GM10266 (cell line): Measurements from ENCODE around the gene SOS1.
"Not testable (repeated sequence)": the region's sequence is repeated elsewhere in the genome, so short reads cannot be mapped to it uniquely, and the experiment has no call there.

ENCODE experiments used
- DNase-seq: peaks from one replicate; pipeline ENCODE4 v3.0.0; 2012; ENCODE audit errors: extremely low spot score
- CTCF ChIP-seq: IDR thresholded peaks from 2 replicates; pipeline ENCODE4 v1.5.1; 2012; ENCODE audit warnings: mild to moderate bottlenecking, low read depth; ENCODE audit not compliant: control insufficient read depth, insufficient read depth; ENCODE audit errors: missing control alignments

SOS1 gene

DNA sequence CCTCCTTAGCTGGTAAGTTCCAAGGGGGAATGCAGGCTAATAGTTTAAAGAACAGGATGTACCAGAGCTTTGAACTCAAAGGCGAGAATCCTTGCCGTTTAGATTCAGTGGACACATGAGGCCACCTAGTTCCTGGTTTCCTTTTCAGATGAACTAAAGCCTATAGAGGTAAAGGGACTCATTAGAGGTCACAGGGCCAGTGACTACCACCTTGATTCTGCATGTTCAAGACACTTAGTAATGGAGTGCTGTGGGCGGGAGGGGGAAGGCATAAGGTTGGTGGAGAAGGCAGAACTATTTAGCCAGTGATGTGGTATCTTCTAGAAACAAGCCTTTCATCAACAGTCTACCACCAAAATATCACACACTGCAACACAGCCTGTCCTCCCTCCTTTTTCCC lies 183.3 kb downstream of the SOS1 start:
- DNase-seq = no peak
- TF ChIP-seq CTCF = no peak

DNA sequence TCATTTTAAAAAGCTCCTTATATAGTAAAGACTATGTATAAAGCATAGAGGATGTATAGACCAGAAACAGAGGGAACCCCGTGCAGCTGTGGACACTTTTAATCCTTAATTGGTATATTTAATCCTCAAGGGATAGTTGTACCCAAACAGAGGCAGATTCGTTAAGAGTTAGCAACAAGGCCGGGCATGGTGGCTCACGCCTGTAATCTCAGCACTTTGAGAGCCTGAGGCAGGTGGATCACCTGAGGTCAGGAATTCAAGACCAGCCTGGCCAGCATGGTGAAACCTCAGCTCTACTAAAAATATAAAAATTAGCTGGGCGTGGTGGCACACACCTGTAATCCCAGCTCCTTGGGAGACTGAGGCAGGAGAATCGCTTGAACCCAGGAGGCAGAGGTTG lies 184.3 kb downstream of the SOS1 start:
- DNase-seq = not testable (repeated sequence)

DNA sequence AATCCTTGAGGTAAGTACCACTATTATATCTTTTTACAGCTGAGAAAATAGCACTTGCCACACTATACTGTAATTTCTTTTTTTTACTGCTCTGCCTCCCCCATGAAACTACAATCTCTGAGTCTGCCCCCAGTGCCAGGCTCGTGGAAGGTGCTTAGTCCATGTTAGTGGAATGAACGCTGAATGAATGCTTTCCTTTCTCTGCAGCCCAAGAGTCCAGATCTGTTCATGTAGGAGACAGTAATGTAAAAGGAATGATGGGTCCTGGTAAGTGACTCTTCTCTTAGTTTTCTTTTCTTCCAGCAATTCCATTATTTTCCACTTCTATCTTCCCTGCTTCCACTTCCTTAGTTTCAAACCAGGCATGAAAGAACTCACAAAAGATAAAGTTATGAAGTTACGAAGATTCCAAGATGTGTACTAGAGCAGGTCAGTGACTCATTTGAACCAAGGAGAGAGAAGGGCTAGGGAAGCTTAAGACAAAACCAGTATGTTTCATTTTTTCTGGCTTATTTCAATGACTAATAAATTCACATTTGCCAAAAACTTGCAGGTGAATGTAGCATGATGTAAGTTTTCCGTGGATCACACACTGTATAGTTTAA lies 185.2 kb downstream of the SOS1 start:
- DNase-seq = no peak
- no peak for TF ChIP-seq CTCF

GRCh38 chr2:38934742-38935141 lies 186.1 kb downstream of the SOS1 start:
- TF ChIP-seq CTCF = no peak
- DNase-seq = no peak

DNA sequence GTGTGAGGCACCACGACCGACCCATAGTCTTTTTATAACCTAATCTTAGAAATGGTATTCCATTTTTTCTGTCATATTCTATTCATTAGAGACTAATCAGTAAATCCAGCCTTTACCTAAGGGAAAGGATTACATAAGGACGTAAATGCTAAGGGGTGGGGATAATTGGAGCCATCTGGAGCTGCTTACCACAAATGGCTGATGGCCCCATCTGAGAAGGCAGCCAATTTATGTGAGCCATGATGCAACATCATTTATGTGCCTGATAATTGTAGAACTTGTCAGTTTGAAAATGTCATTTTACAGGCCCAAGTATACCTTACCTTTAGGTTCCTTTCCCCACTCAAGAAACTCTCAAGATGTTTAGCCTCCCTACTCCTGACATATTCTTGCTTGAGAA lies 187.2 kb downstream of the SOS1 start:
- no peak for DNase-seq
- TF ChIP-seq CTCF = no peak

DNA sequence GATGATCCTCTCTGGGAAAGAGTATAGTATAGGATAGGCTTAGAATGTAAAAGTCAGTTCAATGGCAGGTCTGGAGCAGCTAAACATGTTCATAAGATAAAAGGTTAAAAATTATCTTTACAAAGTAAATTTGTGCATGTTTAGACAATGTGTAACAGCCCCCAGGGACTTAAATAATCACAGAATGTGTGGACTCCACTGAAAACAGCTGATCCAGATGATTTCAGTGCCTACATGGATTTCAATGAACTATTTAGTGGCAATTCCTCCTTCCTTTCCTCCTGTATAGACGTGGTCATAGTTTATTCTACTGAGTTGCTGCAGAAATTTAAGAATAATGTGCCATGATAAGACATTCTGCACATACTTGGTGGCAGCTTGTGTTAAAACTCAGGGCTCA lies 188.3 kb downstream of the SOS1 start:
- TF ChIP-seq CTCF = no peak

More for the DNA sequence above, 188.3 kb downstream of the SOS1 start:
- DNase-seq = no peak
